HG03095 (cell line): ENCODE measurements around the gene COL5A3.
"Not testable (repeated sequence)": the region's sequence is repeated elsewhere in the genome, so short reads cannot be mapped to it uniquely, and the experiment has no call there.

Experiments
- ATAC-seq: cut with Tn5 transposase; IDR thresholded peaks from one replicate; pipeline ENCODE4 v1.9.1; 2021; ENCODE audit warnings: moderate library complexity; ENCODE audit not compliant: unreplicated experiment

Gene COL5A3

DNA sequence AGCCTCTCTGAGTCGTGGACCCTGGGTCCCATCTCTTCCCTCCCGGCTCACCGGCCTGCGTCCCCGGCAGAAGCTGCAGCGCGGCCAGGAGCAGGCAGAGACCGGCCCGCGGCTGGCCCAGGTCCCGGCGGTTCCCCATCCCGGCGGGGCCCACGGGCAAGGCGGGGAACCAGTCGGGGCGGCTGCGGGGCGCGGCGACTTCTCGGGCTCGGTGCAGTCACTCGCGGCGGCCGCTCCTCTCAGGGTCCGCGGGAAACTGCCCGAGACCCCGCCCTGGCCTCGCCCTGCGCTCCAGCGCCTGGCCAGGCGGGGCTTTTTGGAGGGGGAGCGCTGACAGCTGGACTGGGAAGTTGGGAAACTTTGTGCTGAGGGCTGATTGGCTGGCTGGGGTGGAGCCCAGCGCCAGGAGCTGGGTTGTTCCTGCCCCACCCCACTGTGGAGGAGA, at the start of gene COL5A3:
COL5A3 (minus strand) TSS at position 258 of the 445 bp plus-strand sequence; CDS start at position 139, 119 bp downstream.
- ATAC-seq: no peak

DNA sequence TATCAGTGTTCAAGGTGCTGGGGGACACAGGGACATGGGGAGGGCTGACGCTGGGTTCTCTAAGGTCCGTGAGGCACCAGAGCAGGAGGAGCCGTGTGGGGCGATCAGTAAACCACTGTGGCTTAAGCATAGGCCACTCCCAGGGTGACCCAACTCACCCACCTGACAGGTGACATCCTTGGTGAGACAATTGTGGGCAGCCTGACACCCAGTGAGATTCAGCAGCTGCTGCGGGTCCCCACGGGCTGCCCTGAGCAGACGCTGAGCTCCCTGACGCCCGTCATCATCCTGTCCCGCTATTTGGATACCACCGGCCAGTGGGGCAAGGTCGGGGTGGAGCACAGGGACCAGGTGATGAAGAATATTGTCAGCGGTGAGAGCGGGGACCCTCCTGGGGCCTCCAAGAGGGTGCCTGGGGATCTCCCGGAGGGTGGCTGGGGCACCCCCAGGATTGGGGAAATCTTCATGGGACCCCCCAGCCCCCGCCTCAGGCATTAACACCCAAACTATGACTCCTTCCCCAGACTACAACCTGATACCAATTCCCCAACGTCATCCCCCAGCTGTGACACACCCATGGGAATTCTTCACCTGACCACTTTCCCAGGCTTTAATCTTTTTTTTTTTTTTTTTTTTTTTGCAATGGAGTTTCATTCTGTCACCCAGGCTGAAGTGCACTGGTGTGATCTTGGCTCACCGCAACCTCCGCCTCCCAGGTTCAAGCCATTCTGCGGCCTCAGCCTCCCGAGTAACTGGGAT, 42.5 kb upstream of the COL5A3 start:
- no peak for ATAC-seq

DNA sequence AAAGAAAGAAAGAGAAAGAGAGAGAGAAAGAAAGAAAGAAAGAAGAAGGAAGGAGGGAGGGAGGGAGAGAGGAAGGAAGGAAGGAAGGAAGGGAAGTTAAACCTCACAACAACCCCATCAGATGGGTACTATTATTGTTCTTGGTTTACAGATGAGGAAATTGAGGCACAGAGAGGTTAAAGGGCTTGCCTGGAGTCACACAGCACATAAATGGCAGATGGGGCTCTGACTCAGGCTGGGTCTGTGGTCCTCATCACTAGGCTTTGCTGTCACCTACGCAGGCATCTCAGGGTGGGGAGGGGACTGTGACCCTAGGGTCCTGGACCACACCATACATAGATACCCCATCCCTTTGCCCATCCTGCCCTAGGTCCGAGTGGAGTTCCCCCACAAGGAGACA, 39.3 kb upstream of the COL5A3 start:
- ATAC-seq: no peak

DNA sequence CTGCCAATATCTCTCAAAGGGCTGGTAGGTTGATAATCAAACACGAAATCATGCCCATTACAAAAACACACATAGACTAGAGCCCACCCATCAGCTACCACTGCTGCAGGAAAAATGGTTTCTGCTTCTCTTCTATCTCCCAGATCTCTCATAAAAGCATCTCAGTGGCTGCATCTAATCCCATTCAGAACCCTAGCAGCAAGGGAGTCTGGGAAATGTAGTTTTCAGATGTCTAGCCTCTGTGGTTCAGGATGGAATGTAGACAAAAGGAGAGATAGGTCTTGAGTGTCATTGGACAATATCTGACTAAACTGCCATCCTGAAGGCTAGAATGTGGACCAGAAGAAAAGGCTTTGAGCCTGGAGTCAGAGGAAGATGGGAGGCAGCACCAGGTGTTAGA, 35.1 kb upstream of the COL5A3 start:
- ATAC-seq: no peak

DNA sequence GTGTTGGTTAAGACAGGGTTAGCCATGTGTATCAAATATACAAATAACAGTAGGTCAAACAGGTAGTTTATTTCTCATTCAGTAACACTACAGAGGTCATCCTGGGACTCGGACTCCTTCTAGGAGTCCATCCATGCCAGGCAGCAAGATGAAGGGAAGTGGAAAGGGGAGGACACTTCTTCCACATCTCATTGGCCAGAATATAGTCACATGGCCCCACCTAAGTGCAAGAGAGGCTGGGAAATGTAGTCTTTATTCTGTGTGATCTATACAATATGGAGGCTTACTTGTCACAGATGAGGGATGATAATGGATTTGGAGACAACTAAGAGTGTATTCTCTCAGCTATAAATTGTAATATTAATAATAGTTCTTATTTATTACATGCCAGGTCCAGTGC, 34.1 kb upstream of the COL5A3 start:
- no peak for ATAC-seq

DNA sequence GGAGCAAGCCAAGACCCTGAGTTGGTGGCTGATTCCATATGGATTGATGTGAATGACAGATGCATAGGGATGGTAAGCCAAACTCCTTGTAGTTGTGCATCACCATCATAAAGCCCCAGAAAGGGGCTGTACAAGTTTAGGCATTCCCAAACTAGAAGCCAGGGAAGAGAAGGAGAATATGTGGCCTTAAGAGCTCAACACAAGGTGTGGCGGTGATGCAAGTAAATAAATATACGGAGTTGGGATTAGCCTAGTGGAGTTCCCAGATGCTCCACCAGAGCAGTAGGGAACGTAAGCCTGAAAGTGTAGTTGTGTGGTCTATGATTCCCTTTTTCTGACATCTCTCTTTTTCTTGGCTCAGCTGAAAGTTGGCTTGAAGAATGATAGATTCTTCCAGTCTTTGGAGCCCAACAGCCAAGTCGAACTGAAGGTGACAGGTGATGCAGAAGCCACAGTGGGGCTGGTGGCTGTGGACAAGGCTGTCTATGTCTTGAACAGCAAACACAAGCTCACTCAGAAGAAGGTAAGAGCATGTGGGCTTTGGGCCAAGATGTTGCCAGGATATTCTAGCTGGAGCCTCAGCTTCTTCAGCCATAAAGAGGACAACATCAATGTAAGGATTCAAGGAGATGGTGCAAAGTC, 33.1 kb upstream of the COL5A3 start:
- no peak for ATAC-seq

DNA sequence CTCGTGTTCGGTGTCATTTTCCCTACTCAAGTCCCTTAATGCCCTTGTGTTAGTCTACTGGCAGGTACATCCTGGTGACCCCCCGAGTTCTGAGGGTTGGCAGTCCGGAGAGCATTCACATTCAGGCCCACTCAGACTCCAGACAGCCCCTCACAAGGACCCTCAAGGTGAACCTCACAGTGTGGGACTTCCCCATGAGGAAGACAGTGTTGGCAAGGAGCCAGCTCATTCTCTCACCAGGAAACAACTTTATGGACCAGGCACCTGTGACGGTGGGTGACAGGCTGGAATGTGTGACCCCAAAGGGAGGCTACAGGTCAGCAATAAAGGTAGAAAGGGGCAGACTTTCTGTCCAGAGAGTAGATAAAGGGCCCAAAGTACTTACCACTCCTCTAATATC, 27.5 kb upstream of the COL5A3 start:
- no peak for ATAC-seq

DNA sequence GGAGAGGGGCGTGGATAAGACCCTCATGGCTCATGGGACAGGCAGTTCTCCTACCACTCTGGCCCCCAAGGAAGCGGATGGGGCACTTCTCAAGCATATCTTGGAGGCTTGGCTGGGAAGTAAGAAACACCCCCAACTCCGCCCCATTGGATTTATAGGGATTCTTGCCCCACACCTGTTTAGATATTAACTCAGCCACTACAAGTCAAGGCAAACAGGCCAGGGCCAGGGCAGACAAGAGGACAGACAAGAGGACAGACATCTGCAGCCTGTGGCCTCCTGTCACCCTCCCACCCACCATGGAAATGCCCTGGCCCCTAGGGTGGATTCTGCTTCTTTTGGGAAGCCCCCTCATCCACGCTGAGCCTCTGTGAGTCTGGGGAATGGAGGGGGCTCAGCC, 27.1 kb upstream of the COL5A3 start:
- no peak for ATAC-seq

DNA sequence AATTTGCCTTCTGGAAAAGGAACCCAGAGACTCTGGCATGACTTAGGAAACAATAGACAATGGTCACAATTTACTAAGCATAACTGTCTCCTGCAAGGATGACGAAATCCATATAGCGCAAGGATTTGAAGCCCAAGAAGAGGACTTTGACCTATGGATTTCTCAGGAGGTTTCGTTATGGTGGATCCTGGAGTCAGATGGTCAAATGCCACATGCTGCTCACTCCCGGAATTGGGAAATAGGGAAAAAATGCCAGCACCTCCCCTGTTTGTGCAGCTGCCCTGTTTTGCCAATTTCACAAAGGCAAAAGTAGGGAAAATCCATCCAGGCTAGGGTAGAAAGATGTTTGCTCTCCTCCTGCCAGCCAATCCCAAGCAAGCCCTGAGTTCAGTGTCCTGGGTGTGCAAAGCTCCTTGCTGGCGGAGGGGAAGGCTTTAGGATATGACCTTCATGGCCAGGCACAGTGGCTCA, 26.3 kb upstream of the COL5A3 start:
- ATAC-seq: no peak

DNA sequence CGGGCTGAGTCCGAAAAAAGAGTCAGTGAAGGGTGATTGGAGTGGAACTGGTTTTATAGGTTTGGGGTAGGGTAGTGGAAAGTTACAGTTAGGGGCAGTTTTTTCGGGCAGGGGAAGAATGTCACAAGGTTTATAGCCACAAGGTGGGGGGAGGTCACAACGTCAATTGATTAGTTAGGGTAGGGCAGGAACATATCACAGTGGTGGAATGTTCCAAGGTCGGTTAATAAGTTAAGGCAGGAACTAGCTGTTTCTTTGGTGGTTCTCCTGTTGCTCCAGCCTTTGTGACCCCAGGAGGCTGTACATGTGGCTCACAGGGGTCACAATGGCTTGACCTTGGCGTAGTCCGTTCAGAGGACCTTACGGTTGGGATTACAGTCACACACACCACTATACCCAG, 23.3 kb upstream of the COL5A3 start:
- no peak for ATAC-seq

DNA sequence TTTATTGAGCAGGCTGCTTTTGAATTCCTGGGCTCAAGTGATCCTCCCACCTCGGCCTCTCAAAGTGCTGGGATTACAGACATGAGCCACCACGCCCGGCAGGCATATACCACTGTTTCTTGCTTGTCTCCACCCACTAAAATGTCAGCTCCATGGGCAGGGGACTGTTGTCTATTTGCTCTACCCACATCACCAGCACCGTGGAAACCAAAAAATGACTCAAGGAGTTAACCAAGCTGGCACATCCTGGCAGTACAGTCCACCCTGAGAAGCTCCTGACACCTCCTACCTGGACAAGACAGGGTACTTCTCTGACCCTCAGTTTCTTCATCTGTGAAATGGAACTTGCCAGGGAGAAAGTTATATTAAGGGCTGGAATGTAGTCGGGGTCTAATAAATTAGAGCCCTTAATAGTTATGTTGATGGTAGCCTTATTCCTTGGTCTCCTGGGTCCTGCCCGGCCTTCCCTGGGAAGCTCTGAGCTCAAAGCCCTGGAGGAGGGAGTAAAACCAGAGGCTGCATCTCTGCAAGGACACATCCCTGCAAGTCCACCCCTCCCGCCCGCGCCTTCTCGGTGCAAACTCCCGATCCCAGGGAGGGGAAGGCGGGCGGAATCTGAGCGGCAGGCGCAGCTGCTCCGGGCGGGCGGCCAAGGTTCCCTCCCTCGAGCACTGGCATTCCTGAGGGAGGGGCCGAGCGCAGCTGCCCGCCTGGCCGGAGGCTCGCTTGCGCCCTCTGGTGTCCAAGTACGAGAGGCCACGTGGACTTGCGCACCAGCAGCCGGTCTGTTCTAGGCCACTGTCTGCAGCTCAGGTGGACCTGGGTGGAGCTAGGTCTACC, 17.1 kb upstream of the COL5A3 start:
- ATAC-seq: no peak

DNA sequence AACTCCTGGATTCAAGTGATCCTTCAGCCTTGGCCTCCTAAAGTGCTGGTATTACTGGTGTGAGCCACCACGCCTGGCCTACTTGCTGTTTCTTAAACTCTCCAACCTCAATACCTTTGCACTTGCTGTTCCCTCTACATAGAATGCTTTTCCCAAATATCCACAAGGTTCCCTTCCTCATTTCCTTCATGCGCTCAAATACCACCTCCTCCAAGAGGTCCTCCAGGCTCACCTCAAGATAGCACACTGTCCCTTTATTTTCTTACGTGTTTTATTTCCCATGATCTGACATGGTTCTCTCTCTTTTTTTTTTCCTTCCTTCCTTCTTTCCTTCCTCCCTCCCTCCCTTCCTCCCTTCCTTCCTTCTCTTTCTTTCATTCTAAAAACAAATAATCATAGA, 16.4 kb upstream of the COL5A3 start:
- ATAC-seq: no peak

DNA sequence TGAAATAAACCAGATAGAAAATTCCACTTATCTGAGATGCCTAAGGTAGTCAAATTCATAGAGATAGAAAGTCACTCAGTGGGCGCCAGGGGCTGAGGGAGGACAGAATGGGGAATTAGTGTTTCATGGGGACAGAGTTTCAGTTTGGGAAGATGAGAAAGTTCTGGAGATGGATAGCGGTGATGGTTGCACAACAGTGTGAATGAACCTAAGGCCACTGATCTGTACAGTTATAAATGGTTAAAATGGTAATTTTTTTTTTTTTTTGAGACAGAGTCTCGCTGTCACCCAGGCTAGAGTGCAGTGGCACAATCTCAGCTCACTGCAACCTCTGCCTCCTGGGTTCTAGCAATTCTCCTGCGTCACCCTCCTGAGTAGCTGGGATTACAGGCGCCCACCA, 12.8 kb upstream of the COL5A3 start:
- not testable (repeated sequence) for ATAC-seq

DNA sequence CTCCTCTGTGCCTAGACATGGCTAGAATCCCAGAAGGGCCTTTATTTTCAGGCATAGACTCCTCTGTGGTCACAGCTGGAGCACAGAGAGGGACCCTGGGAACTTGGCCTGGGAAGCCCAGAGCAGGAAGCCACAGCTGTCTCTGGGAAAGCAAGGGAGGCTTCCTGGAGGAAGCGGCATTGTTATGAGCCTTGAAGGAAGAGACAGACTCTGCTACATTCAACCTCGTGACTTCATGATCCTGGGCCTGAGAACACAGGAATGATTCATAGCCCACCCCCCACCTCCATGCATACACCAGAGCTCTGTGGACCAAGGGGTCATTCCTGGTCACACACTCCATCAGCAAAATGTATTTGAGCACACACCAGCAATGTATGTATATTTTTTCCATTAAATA, 11.6 kb upstream of the COL5A3 start:
- ATAC-seq: no peak

DNA sequence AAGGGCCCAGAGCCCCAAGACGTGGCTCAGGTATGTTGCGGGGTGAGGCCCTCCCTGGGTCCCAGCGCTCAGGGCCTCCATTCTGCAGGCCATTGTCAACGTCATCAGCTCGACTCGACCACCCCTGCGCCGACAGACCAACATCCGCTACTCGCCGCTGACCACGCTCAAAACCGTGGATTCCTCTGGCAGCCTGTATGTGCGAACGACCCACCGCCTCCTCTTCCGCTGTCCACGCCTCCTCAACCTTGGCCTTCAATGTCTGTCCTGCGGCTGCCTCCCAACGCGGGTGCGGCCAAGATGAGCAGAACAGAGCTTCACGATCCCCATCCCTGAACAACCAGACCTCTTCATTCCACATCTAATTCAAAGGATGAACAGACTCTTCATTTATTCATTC, 11.1 kb upstream of the COL5A3 start:
- ATAC-seq: no peak

DNA sequence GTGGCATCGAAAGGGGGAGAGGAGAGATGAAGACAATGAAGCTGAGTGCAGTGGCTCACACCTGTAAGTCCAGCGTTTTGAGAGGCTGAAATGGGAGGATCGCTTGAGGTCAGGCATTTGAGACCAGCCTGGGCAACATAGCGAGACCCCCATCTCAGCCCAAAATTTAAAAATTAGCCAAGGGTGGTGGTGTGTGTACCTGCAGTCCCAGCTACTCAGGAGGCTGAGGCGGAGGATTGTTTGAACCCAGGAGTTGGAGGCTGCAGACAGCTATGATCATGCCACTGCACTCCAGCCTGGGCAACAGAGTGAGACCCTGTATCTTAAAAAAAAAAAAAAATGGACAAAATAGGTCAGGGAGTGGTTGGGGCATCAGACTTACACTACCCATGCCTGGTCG, 10.5 kb upstream of the COL5A3 start:
- ATAC-seq: no peak

DNA sequence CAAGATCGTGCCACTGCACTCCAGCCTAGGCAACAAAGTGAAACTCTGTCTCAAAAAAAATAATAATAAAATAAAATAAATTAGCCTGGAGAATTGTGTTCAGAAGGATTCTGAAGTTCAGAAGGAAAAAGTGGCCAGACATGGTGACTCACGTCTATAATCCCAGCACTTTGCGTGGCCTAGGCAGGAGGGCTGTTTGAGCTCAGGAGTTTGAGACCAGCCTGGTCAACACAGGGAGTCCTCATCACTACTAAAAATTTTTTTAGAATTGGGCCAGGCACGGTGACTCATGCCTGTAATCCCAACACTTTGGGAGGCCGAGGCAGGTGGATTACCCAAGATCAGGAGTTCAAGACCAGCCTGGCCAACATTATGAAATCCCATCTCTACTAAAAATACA, 8.9 kb upstream of the COL5A3 start:
- ATAC-seq: no peak

DNA sequence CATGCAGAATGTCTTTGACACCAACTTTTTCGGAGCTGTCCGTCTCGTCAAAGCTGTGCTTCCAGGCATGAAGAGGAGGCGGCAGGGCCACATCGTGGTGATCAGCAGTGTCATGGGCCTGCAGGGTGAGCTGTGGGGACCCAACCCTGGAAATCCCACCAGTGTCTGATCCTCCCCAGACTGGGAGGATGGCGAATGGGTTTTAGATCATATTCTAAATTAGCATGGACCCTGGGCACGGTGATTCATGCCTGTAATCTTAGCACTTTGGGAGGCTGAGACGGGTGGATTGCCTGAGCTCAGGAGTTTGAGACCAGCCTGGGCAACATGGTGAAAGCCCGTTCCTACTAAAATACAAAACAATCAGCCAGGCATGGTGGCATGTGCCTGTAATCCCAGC, 8.5 kb upstream of the COL5A3 start:
- no peak for ATAC-seq

DNA sequence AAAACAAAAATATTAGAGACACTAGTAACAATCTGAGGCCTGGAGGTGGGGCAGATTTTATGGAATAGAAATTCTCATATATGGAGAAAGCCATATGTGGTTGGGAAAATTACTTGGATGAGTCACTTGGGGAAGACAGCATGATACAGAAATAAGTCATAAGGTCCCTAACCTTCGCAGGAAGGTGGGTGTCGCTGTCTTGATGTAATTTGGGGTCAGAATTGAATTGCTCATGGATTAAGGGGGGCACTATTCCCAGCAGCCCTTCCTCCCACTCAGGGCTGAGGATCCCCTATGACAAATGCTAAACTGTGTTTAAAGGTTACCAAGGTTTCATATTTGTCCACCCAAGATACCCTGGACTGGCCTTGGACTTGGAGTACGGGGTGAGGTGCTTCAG, 8.0 kb upstream of the COL5A3 start:
- no peak for ATAC-seq

DNA sequence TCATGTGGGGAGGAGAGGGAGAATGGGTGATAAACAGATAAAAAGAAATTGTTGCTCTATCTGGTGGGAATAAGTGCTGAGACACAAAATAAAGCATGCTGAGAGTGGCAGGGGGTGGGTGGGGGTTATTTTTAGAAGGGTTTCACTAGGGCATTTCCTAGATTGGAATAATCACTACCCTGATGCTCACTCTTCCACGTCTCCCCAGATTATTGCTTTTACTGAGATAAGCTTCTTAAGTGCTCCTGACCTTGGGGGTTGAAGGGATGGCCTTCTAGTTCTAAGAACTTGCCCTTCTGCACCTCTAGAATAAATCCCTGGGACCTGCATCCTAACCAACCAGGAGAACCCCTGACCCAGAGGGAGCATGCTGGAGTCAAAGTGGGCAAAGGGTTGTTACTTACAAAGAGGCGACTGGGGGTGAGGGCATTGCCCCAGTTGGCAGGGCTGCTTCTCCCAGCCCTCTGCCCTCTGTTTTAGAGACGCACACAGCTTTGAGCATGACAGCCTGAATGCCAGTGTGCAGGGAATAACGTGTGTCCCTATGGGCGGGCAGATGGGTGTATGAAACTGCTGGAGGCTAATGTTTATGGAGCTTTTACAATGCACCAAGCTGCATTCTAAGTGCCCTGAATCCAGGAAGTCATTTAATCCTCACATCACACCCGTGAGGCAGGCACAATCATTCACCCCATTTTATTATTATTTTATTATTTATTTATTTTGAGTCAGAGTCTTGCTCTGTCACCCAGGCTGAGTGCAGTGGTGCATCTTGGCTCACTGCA, 3.7 kb upstream of the COL5A3 start:
- no peak for ATAC-seq

DNA sequence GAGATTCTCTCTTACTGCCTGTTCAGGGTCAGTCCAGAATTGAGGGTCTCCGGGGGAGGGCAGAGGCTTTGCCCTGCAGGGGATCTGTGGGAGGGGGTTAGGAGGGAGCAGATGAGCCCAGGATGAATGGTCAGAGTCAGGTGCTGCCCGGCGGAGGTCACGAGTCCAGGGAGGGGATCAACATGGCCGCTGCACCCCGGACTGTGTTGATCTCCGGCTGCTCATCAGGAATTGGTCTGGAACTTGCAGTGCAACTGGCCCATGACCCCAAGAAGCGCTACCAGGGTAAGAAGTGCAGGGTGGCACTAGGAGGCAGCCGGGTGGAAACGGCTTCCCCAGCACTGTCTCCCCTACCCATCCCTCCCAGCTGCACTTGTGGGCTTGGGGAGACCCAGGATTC, 3.0 kb upstream of the COL5A3 start, which contains the start of gene RDH8:
RDH8 (plus strand) TSS at position 168 of the 400 bp plus-strand sequence; CDS start at position 183, 15 bp downstream.
- ATAC-seq: no peak
